GM18870 (cell line): ENCODE data around the gene PLAAT3.
"Not testable (repeated sequence)": the region's sequence is repeated elsewhere in the genome, so short reads cannot be mapped to it uniquely, and the experiment has no call there.

Experiments used
- ATAC-seq: cut with Tn5 transposase; IDR thresholded peaks from one replicate; pipeline ENCODE4 v1.9.1; 2021; ENCODE audit warnings: moderate library complexity; ENCODE audit not compliant: unreplicated experiment

The PLAAT3 gene

DNA sequence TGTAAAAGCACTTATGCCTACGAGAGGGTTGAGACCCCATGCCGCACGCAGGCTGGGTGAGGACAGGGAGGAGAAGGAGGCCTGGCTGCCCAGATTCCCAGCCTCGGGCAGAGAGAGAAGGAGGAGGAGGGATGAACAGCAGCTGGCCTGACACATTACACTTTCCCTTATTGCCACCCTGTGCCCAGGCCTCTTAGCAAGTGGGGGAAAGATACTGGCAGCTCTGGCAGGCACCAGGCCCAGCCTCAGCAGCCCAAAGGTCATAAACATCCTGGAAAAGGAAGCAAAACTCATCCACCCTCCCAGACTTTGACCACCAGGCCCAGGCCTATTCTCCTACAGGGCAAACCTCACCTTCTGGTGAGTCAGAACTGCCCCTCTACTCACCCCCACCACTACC, 4.7 kb downstream of the PLAAT3 start:
- no peak for ATAC-seq

DNA sequence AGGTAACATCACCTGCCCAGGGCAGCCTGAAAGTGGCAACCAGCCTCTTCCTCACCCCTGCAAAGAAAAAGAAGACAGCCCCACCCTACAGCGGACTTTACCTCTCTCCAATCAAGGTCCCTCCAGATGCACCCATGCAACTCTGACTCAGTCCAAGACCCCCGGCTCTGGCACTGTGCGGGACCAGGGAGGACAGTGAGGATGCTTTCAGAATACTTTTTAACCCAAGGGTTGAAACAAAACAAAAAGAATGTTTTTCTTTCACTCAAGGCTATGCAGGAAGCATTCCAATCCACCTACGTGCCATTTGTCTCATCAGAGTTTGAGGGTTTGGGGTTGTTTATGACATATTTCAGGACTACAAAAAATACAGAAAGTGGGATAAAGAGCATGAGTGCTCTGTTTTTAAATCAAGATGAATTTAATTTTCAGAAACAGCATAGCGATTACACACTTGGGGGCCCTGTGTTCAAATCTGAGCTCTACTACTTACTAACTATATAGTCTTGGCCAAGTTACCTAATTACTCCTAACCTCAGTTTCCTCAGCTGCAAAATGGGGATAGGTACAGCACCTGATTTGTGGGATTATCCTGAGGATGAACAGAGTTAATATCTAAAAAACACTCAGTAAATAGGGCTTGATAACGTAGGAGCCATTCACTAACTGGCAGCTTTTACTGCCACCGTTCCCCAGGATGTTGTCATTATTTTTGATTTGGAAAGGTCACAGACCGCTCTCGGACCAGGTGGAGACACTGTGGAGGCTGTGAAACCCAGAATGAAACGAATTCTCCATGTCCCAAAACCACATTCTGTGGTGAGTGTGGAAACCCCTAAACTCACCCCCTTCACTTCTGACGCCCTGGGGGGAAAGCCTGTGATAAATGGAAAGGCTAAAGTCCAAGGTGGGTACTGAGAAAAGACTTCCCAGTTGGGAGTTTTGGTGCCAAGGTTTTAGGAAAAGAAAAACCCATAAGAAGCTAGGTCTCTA, 5.6 kb downstream of the PLAAT3 start:
- no peak for ATAC-seq

DNA sequence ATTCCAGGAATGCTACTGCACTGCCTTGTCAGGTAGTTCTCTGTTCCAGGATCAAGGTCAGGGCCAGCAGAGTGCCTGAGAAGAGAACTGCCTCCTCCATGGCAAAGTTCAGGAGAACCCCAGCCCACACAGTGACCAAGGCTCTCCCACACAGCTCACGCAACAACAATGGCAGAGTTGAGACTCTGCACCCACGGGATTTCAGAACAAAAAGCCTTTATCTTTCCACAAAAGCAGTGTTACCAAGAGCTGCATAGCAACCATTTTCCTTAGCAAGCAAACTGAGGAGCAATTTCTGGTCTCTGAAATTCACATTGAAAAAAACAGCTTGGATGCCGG, 11.1 kb downstream of the PLAAT3 start:
- no peak for ATAC-seq

- not testable (repeated sequence) for ATAC-seq
Observed at GRCh38 chr11:63602290-63603179, 11.7 kb downstream of the PLAAT3 start.

DNA sequence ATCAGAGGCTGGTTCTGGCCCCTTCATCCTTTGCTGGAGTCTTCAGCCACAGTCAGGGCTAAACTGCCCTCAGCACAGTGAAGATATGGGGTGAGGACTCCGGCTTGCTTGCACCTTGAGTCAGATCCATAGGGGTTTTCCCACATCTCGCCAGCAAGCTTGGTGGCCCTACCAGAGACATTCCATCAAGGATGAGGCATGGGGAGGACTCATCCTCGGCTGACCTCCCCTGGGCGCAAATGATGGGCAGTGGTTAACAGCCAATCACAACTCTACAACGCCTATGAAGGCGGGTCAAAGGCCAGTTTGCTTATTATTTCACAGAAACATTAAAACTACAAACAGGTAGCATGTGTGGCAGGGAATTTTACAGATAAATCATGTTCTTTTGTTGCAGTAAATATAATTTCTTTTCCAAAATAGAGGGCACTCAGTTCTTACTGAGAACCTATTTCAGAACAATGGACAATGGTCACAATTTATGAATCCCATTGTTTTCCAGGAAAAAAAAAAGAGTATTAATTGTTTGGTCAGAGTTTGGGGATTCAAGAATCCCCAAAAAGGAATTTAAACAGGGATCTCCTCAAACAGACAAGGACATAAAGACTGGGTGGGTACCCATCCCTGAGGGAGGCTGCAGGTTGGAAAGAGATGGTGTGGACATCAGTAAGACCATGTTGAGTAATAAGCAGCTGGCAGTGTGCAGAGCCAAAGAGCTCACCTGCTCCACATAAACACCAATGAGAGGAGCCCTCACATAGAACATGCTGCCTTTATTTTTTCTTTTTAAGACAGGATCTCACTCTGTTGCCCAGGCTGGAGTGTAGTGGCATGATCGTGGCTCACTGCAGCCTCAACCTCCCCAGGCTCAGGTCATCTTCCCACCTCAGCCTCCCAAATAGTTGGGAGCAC, 14.8 kb downstream of the PLAAT3 start:
- ATAC-seq: no peak

DNA sequence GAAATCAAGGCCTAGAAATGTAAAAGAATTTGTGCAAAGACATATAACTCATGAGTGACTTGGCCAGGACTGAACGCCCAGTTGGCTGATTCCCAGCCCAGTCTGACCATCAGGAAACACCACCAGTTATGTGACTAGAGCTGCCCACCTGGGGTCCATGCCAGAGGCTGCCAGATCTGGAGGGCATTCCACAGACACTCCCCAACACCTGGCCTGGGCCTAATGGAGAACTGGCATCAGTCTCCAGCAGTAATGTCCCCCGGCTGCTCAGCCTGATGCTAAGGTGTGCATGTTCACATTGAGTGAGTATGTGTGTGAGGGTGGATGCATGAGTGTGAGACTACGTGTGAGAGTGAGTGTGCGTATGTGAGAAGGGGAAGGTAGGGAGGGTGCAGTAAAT, 15.7 kb downstream of the PLAAT3 start:
- ATAC-seq: no peak

DNA sequence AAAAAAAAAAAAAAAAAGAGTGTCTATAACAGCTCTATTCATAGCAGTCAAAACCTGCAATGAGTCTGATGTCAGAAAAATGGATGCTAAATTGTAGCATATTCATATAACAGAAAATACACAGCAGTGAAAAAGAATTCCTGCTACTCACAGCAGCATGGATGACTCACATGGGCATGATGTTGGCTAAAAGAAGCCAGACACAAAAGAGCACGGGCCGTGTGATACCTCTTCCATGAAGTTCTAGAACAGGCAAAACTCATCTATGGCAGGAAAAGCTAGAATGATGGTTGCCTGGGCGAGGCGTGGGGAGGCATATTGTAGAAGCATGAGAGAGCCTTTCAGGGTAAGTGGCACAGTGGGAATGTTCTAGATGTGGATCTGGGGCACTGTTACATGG, 18.9 kb downstream of the PLAAT3 start:
- no peak for ATAC-seq

GRCh38 chr11:63592975-63593395, 21.2 kb downstream of the PLAAT3 start:
- ATAC-seq: no peak

DNA sequence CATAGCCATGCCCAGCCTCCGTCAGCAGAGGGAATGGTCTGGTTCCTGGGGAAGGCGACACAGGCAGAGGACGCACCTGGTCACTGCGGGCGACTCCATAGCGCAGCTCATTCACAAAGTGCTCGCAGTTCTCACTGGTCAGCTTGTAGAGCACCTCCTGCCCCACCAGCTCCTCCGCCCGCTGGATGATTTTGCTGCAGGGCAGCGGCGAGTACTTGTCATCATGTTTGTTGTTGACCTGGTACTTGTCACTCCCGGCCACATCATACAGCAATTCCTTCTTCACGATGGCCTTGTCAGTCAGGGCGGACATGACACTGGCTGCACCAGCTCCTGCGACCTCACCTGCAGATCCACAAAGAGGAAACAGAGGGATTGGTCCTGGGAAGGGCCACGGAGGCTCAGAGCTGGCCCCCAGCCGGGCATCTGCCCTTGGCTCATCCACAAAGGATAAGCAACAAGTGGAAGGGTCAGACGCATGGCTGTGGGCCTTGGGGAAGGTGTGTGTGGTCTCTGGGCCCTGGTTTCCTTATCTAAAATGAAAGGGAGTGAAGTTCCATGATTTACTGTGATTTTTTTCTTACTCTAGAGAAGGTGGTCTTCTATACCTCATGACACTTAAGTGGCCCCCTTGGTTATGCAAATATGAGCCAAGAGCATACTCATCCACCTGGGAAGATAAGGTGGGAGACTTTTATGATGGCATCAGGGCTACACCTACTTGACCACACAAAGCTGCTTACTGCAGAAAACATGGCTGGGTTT, 24.0 kb downstream of the PLAAT3 start:
- no peak for ATAC-seq

GRCh38 chr11:63589000-63589399, 25.2 kb downstream of the PLAAT3 start:
- no peak for ATAC-seq

DNA sequence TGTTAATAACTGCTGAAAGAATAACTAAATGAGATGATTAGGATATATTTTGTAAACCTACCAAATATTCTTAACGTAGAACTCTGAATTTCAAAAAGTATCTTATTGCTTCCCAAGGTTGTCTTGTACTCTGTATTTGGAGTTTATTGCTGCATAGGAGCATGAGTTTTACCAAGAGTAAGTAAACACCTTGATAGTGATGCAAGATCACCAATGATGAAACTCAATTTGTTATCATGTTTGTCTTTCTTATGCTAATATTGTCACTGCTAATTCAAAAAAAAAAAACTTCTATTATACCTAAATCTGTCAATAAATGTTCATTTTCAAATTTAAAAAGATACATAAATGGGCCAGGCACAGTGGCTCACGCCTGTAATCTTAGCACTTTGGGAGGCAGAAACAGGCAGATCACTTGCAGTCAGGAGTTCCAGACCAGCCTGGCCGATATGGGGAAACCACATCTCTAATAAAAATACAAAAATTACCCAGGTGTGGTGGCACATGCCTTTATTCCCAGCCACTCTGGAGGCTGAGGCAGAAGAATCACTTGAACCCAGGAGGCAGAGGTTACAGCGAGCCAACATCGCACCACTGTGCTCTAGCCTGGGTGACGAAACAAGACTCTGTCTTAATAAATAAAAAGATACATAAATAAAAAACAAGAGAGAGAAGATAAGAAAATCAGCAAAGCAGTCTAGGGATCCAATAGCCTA, 27.6 kb downstream of the PLAAT3 start:
- no peak for ATAC-seq

- ATAC-seq: no peak
Observed at GRCh38 chr11:63583357-63583677, 30.9 kb downstream of the PLAAT3 start.

- ATAC-seq: not testable (repeated sequence)
Observed at GRCh38 chr11:63581224-63581623, 33.0 kb downstream of the PLAAT3 start.

DNA sequence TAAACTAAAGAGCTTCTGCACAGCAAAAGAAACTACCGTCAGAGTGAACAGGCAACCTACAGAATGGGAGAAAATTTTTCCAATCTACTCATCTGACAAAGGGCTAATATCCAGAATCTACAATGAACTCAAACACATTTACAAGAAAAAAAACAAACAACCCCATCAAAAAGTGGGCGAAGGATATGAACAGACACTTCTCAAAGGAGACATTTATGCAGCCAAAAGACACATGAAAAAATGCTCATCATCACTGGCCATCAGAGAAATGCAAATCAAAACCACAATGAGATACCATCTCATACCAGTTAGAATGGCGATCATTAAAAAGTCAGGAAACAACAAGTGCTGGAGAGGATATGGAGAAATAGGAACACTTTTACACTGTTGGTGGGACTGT, 35.4 kb downstream of the PLAAT3 start:
- ATAC-seq: not testable (repeated sequence)

GRCh38 chr11:63574856-63575602, 39.2 kb downstream of the PLAAT3 start:
- ATAC-seq: no peak

GRCh38 chr11:63573881-63574855, 40.1 kb downstream of the PLAAT3 start:
- peak; percentile 45 for ATAC-seq

GRCh38 chr11:63572026-63572688, 42.1 kb downstream of the PLAAT3 start:
- ATAC-seq: no peak
